Prostate gland (tissue), 2 donors: ENCODE measurements around the gene ATG5.

ENCODE experiments used
- CTCF ChIP-seq, 4 experiments: fragments of 200-600 bp in 2 of 4; fragments of 450-650 bp in 2 of 4; sonication (generic) in 2 of 4; IDR thresholded peaks; 1 replicate in 3 of 4; 2 replicates in 1 of 4; pipeline ENCODE4 v1.5.1; 2016 to 2019; ENCODE audit warnings: antibody characterized with exemption in 4 of 4, mild to moderate bottlenecking in 2 of 4, moderate library complexity in 2 of 4
- POLR2A ChIP-seq: fragments of 450-650 bp; IDR thresholded peaks from one replicate; pipeline ENCODE4 v1.6.1; 2016; ENCODE audit warnings: antibody characterized with exemption, mild to moderate bottlenecking

- TF ChIP-seq CTCF (IDR thresholded peaks at IDR 0.05) (no peak), POLR2A (no peak)
These were observed 35.5 kb upstream of the ATG5 start for GRCh38 chr6:106360989-106361430.
